Subcutaneous adipose tissue (tissue), 4 donors: ENCODE measurements around the gene MAST4. TPM values are rescaled to one million over a fixed set of nuclear protein-coding genes. Genes with fewer than 3 reads are reported as not detected.

Source experiments
- total RNA-seq, 4 donors: library from RNA; depleted of rRNA; stranded (reverse); fragments of >200 nt; gene quantifications; one replicate each; pipeline ENCODE4 v1.1.0, GENCODE V29; 2016
- TF ChIP-seq, protein P1 (sequence below): fragments of 450-650 bp; IDR thresholded peaks from one replicate; pipeline ENCODE4 v1.5.1; 2016; ENCODE audit warnings: low read depth, mild to moderate bottlenecking, control low read depth, antibody characterized with exemption, moderate library complexity

The MAST4 gene
- total RNA-seq, 4 donors from 2014 or later = 35.2 to 60.7 (median 52.9) TPM

DNA sequence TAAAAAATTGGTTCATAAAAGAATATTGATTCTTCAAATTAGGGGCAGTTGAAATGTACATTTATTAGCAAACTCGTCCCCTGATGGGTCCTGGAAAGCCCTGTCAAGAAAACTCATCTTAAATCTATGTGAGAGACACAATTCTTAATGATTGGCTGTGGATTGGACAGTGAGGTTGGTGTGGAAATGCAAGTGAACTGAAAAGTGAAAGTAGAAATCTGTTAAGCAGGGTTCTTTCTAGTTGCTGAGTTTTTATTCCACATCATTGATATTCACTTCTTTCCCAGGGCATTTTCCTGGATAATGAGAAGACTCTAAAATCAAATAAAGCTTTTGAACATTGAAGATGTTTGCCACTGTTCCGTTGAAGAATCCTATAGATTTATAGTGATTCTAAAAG is 292.4 kb downstream of the MAST4 start:
- TF ChIP-seq, protein P1, sequence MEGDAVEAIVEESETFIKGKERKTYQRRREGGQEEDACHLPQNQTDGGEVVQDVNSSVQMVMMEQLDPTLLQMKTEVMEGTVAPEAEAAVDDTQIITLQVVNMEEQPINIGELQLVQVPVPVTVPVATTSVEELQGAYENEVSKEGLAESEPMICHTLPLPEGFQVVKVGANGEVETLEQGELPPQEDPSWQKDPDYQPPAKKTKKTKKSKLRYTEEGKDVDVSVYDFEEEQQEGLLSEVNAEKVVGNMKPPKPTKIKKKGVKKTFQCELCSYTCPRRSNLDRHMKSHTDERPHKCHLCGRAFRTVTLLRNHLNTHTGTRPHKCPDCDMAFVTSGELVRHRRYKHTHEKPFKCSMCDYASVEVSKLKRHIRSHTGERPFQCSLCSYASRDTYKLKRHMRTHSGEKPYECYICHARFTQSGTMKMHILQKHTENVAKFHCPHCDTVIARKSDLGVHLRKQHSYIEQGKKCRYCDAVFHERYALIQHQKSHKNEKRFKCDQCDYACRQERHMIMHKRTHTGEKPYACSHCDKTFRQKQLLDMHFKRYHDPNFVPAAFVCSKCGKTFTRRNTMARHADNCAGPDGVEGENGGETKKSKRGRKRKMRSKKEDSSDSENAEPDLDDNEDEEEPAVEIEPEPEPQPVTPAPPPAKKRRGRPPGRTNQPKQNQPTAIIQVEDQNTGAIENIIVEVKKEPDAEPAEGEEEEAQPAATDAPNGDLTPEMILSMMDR = no peak

DNA sequence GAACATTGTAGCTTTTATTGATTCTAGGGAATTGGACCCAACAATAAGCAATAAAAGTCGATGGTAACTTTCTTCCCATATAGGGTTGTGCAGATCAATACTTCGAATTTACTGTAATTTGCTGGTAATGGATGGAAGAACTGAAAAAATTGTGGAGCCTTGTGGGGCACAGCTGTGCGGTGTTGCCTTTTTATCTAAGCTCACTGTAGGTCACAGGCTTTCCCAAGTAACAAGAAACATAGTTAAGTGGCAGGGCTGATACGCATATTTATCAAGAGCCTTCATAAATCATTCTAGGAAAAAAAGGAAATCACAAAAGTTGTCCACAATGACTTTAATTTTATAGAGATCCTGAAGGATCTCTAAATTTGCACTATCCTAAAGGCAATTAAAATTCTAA is 292.9 kb downstream of the MAST4 start:
- TF ChIP-seq, protein P1 = no peak

DNA sequence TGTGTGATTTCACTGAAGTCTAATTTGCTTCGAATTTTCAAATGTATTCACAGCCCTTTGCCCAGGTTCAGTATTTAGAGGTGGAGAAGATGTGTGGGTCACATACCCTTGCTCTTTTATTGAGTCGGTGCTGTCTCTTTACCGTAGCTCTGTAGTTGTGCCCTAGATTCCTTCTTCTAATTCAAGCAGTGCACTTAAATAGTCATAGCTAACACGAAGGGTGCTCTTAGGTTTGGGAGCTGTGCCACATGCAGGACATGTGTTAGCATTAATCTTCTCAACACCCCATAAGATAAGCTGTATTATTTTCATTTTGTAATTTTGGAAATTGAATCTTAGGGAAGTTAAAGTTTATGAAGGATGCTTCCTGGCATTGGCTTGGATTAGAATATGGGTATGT is 293.3 kb downstream of the MAST4 start:
- TF ChIP-seq, protein P1 = no peak

DNA sequence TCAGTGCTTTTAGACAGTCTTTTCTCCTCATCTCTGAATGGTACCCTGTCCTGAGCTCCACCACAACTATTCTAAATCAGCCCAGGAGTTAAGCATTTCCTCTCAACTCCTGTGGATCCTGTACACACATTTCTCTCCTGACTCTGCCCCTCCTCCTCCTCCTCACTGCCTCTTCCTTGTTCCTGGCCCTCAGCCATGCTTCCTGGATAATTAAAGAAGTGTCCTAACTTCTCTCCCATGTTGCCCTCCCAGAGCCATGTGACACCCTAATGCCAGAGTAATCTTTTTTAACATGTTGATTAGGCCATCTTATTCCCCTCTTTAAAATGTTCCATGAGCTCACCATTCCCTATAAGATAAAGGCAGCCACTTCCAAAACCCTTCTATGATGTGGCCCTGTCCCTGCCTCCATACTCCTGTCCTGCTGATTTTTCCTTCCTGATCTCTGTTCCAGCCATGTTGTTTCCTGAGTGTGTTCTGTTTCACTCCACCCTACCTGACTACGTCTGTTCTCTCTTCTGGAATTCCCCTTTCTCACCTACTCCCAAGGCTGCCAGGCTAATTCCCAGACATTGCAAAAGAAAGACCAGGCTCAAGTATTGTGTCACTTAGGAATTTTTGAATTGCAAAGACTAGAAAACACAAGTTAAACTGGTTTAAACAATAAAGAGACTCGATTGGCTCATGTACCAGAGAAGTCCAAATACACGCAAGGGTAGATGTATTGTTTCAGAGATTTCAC is 295.2 kb downstream of the MAST4 start:
- TF ChIP-seq, protein P1 = no peak

DNA sequence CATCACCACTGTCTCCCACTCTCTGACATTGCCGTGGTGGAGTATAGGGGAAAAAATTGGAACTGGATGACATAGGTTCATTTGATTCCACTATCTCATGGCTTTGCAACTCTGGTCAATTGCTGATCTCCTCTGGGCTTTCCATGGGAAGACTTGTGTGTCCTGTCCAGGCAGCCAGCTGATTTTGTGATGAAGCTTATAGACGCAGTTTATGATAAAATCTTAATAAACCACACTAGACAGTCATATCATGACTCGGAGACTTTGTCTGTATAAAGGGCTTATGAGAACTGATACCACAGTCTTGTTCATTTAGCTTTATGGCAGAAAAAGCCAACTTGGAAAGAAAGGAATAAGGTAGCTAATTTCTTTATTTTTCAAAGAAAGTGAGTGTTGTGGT is 296.5 kb downstream of the MAST4 start:
- TF ChIP-seq, protein P1 = no peak

DNA sequence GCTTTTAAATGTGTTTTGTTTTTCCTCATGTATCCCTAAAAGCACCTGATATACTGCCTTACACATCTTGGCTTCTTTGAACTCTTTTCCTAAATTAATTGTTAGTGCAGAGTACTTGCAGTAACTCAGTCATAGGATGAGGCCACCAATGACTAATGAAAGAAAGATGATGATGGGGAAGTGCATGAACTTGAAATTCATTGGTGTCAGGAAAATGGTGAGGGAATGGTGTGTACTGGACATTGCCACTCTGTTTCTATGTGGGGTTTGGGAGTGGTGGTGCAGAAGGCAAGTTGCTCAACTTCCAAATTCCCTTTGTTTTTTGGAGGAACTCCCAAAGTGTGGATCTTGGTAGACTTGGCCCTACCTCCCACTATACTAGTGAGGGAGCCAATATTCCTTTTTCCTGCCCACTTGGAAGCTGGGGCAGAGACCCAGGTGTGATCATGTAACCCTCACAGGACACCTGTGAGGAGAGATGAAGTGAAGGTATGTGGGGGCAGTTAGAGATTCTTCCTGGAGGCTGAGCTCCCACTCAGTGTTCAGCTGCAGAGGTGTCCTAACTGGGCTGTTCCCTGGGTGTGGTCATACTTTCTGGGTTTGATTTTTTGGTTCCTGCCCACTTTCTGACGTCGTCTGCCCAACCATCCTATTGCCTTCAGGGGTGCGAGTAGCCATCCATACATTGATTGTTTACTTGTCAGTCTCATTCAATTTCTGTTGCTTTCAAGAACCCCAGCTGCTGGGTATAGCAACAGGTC is 298.5 kb downstream of the MAST4 start:
- TF ChIP-seq, protein P1 = no peak

DNA sequence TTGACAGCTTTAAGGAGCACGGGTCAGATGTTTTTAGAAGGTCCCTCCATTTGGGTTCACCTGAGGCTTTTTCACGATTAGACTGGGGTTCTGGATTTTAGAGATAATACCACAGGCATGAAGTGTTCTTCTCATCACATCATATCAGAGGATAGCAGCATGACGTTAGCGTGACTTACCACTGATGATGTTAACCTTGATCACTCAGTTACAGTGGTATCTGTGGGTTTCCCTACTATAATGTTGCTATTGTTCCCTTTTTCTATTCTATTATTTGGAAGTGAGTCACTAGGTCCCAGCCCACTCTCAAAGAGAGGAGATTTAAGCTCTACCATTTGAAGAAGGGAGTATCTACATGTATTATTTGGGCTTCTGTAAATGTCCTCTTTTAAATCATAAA is 300.0 kb downstream of the MAST4 start:
- TF ChIP-seq, protein P1 = no peak
